Pancreas (tissue), 10 donors: ENCODE data around the gene ITPA. TPM values are rescaled to one million over a fixed set of nuclear protein-coding genes. Genes with fewer than 3 reads are reported as not detected.

Experiments
- ATAC-seq, 4 donors: fragments of 200-7000 bp; cut with Tn5 transposase; one replicate each; pipeline versions ENCODE4 v1.8.0 to v1.9.1; 2020; ENCODE audit warnings: mild to moderate bottlenecking in 4 of 4, moderate library complexity in 4 of 4
- DNase-seq, 6 donors: peaks; one replicate each; pipeline ENCODE4 v3.0.0-alpha.2; 2020
- FAIRE-seq: peaks from 2 replicates; lab custom pipeline; 2012; peaks lifted over from hg19 to GRCh38; lab: Jason Lieb, UNC
- H3K27ac ChIP-seq, 4 donors: fragments of 200-600 bp; sonication (generic); 1 replicate in 3 of 4; 2 replicates in 1 of 4; pipeline versions ENCODE4 v1.5.0 to v1.8.0; 2020
- H3K27me3 ChIP-seq, 4 donors: fragments of 200-600 bp; one replicate each; pipeline ENCODE4 v1.8.0; 2021
- H3K36me3 ChIP-seq, 3 donors: fragments of 200-600 bp; sonication (generic) in 1 of 3; one replicate each; pipeline versions ENCODE4 v1.5.0 to v1.8.0; 2020 to 2021
- H3K4me1 ChIP-seq, 3 donors: fragments of 200-600 bp; one replicate each; pipeline ENCODE4 v1.8.0; 2021
- H3K4me3 ChIP-seq, 4 donors: fragments of 200-600 bp; sonication (generic) in 2 of 4; one replicate each; pipeline versions ENCODE4 v1.5.0 to v1.8.0; 2020 to 2021
- H3K9me3 ChIP-seq, 4 donors: fragments of 200-600 bp; one replicate each; pipeline ENCODE4 v1.8.0; 2021
- WGBS, 2 donors: extraction: QIAGEN DNeasy Blood & Tissue Kit; methylation state at CpG; one replicate each; pipeline ENCODE4 v1.1.7; 2013; 5-methylcytosine and 5-hydroxymethylcytosine counted together
- intact Hi-C, 3 donors: fragments of 100-400 bp; cut with DNase I; formaldehyde crosslinking; loops; one replicate each; pipeline versions ENCODE4 v1.11.1 to v1.14.2; 2022
- polyA plus RNA-seq, 2 donors: library from polyadenylated mRNA; stranded (reverse); fragments of 200-250 nt; gene quantifications; one replicate each; pipeline ENCODE4 v1.2.3, GENCODE V29; 2013
- total RNA-seq, 6 donors: library from RNA; stranded (reverse); fragmentation: NEBNext Ultra II Directional in 4 of 6; extraction: Animal tissue kit (Norgen Biotek cat#: 25700) in 4 of 6; gene quantifications; one replicate each; pipeline versions ENCODE4 v1.2.1 to v1.2.4, GENCODE V29; 2021 to 2023
- TF ChIP-seq, protein P1 (sequence below), 4 donors: fragments of 200-600 bp; sonication (generic) in 3 of 4; IDR thresholded peaks; one replicate each; pipeline versions ENCODE4 v1.5.0 to v1.8.0; 2021; ENCODE audit warnings: antibody characterized with exemption in 4 of 4
- donor health status: healthy with polysubstance abuse.
- donor health status: DM: no; HTN: no; CAD: no; lungs with moderate emphysema.
- donor health status: DM: no; HTN: no; CAD: no.
- donor health status: control.
- donor health status: control.
- donor health status: Bipolar disorder and iron deficiency.
- donor health status: DM: yes; HTN: yes; CAD: no.
- donor health status: DM: no; HTN: no; CAD: no.
- donor health status: DM: no; HTN: no; CAD: no.
- donor health status: DM: yes; HTN: yes; CAD: no.

Gene ITPA
- total and polyA plus RNA-seq, 8 donors, result 14.2 to 111 (median 25.9) TPM

GRCh38 chr20:3194617-3195280 is 14.5 kb upstream of the ITPA start:
- DNase-seq (peak in 1 of 6 donors; percentile 37), FAIRE-seq (no peak), ATAC-seq (no peak)
- intact Hi-C loops, result no loop called here
- TF ChIP-seq, protein P1, sequence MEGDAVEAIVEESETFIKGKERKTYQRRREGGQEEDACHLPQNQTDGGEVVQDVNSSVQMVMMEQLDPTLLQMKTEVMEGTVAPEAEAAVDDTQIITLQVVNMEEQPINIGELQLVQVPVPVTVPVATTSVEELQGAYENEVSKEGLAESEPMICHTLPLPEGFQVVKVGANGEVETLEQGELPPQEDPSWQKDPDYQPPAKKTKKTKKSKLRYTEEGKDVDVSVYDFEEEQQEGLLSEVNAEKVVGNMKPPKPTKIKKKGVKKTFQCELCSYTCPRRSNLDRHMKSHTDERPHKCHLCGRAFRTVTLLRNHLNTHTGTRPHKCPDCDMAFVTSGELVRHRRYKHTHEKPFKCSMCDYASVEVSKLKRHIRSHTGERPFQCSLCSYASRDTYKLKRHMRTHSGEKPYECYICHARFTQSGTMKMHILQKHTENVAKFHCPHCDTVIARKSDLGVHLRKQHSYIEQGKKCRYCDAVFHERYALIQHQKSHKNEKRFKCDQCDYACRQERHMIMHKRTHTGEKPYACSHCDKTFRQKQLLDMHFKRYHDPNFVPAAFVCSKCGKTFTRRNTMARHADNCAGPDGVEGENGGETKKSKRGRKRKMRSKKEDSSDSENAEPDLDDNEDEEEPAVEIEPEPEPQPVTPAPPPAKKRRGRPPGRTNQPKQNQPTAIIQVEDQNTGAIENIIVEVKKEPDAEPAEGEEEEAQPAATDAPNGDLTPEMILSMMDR (IDR thresholded peaks at IDR 0.05), result no peak
- H3K4me3 ChIP-seq, result no peak overlapping the region
- H3K4me1 ChIP-seq, result no peaks in the 10 kb centered on the region
- WGBS, 2 donors, result 94 to 97% methylated on average over 10 of the region's 10 CpGs
- no peaks in the 10 kb centered on the region for H3K9me3 ChIP-seq
- H3K36me3 ChIP-seq, result peaks cover 3 to 57% (median 30%) of the 10 kb centered on the region in 3 donors
- no peak overlapping the region for H3K27ac ChIP-seq
- H3K27me3 ChIP-seq, result no peaks in the 10 kb centered on the region

DNA sequence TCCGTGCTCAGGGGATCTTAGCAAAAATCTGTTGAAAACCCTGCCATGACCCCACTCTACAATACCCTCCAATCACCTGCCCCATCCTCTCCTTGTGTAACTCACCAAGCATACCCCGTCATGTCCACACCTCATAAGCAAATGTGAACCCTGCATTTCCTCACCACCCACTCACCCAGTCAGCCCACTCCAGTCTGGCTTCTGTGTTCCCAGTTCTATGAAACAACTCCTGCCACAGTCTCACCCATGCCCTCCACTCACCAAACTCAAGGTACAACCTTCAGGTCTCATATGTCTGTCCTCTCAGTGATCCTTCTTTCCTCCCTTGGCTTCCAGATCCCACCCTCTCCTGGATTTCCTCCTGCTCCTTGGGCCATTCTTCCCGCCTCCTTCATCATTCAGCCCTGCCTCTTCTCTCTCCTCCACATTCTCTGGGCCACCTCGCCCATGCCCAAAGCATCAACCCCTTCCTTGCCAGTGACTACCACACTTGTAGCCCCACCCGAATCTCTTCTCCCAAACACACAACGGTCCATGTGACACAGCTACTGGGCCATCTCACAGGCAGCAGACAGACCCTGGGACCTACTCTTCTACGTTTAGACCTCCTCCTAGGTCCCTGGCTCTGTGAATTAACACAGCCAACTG is 13.6 kb upstream of the ITPA start:
- FAIRE-seq, result no peak
- Histone ChIP-seq H3K9me3 (no peaks in the 10 kb centered on the region), H3K27ac (no peak overlapping the region), H3K4me3 (no peak overlapping the region), H3K27me3 (no peaks in the 10 kb centered on the region), H3K4me1 (no peaks in the 10 kb centered on the region), H3K36me3 (peaks cover 3 to 61% (median 32%) of the 10 kb centered on the region in 3 donors)
- TF ChIP-seq, protein P1 (IDR thresholded peaks at IDR 0.05), result no peak
- intact Hi-C loops, result no loop called here
- ATAC-seq, result no peak
- 90 to 94% methylated on average over 7 of the region's 7 CpGs for WGBS, 2 donors
- DNase-seq, result peak in 1 of 6 donors; percentile 5

DNA sequence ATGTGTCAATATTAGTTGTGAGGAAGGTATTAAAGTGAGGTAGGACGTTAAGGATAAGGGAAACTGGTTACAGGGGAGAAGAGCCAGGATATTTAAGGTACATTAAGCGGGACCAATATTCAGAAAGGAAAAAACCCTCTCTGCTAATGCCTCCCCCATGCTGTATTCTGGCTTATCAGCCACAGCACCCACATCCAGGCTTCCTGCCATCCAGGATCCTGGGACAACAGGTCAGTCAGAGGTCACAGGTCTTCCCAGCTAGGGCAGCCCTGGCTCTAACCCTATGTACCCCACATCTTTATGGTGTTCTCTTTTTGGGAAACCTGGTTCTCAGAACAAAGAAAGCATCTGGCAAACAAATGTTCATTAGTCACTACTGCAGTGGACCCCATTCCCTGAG is 10.1 kb upstream of the ITPA start:
- Histone ChIP-seq H3K27me3 (no peaks in the 10 kb centered on the region), H3K9me3 (no peaks in the 10 kb centered on the region), H3K36me3 (peaks cover 3 to 39% (median 19%) of the 10 kb centered on the region in 3 donors), H3K27ac (no peak overlapping the region), H3K4me1 (peaks cover 0 to 7% (median 0%) of the 10 kb centered on the region in 3 donors), H3K4me3 (no peak overlapping the region)
- FAIRE-seq (no peak), ATAC-seq (no peak), DNase-seq (peak in 1 of 6 donors; percentile 1)
- intact Hi-C loops, result no loop called here
- TF ChIP-seq, protein P1 (IDR thresholded peaks at IDR 0.05), result no peak
- 50 to 66% methylated on average over 2 of the region's 2 CpGs for WGBS, 2 donors

DNA sequence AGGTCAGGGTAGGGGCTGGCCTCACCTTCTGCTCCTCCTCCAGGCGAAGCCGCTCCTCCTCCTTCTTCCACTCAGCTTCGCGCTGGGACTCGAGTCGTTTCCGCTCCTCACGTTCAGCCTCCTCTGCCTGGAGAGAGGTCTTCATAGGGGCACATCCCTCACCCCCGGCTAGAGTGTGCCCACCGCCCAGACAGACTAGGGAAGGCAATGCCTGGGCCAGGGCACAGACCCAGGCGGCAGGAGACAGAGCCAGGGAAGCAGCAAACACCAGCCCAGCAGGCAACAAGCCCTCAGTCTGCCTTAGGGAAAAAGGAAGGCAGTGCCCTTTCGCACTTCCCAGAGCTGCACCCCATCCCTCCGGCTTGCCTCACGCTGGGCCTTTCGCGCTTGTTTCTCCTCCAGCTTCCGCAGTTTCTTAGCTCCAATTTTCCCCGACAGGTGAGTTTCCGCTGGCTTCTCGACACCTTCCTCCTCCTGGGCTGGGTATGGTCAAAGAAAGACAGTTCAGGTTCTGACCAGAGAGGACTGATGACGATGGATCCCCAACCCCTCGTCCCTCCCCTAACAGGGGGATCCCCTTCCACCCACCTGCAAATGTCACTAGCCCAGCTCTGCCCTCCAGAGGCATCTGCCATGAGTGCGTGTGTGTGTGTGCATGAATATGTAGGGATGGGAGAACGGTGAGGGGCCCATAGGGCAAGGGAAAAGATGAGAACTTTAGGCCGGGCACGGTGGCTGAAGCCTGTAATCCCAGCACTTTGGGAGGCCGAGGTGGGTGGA is 9.1 kb upstream of the ITPA start:
- no peak overlapping the region for H3K27ac ChIP-seq
- H3K4me1 ChIP-seq, result peaks cover 0 to 7% (median 0%) of the 10 kb centered on the region in 3 donors
- no peaks in the 10 kb centered on the region for H3K27me3 ChIP-seq
- H3K9me3 ChIP-seq, result no peaks in the 10 kb centered on the region
- no peak overlapping the region for H3K4me3 ChIP-seq
- intact Hi-C loops, result no loop called here
- peak in 1 of 6 donors; percentile 49 for DNase-seq
- no peak for ATAC-seq
- TF ChIP-seq, protein P1 (IDR thresholded peaks at IDR 0.05), result no peak
- WGBS, 2 donors, result 94% methylated on average over 27 of the region's 27 CpGs
- peaks cover under 1 to 29% (median 10%) of the 10 kb centered on the region in 3 donors for H3K36me3 ChIP-seq
- FAIRE-seq, result no peak
